Neural progenitor cell (in vitro differentiated cells): Measurements from ENCODE around the gene STBD1. TPM values are rescaled to one million over a fixed set of nuclear protein-coding genes. Genes with fewer than 3 reads are reported as not detected.
"Not testable (repeated sequence)": the region's sequence is repeated elsewhere in the genome, so short reads cannot be mapped to it uniquely, and the experiment has no call there.

Source experiments
- DNase-seq: peaks from one replicate; pipeline ENCODE4 v3.0.0-alpha.2; 2016; ENCODE audit warnings: low spot score
- H2AFZ ChIP-seq: fragments of 200-600 bp; sonication (generic); replicated peaks from 2 replicates; pipeline ENCODE4 v1.6.1; 2016; ENCODE audit warnings: antibody characterized with exemption
- H3F3A ChIP-seq: fragments of 200-600 bp; sonication (generic); 2 replicates; pipeline ENCODE4 v1.6.1; 2016; ENCODE audit warnings: antibody characterized with exemption, low read depth
- H3K27ac ChIP-seq: fragments of 200-600 bp; sonication (generic); 2 replicates; pipeline ENCODE4 v1.5.1; 2016; ENCODE audit warnings: mild to moderate bottlenecking
- H3K27me3 ChIP-seq: fragments of 200-600 bp; sonication (generic); 2 replicates; pipeline ENCODE4 v1.6.1; 2016; ENCODE audit warnings: mild to moderate bottlenecking, moderate library complexity
- H3K36me3 ChIP-seq: fragments of 200-600 bp; sonication (generic); 2 replicates; pipeline ENCODE4 v1.5.1; 2016
- H3K4me1 ChIP-seq: fragments of 200-600 bp; sonication (generic); 2 replicates; pipeline ENCODE4 v1.6.1; 2016; ENCODE audit warnings: mixed run types
- H3K4me2 ChIP-seq: fragments of 200-600 bp; sonication (generic); 2 replicates; pipeline ENCODE4 v1.6.1; 2016
- H3K4me3 ChIP-seq: fragments of 200-600 bp; sonication (generic); 2 replicates; pipeline ENCODE4 v1.5.1; 2016
- H3K79me2 ChIP-seq: fragments of 200-600 bp; sonication (generic); 2 replicates; pipeline ENCODE4 v1.6.1; 2016; ENCODE audit warnings: low read depth
- H3K9ac ChIP-seq: fragments of 200-600 bp; sonication (generic); 2 replicates; pipeline ENCODE4 v1.6.1; 2016
- H3K9me3 ChIP-seq: fragments of 200-600 bp; sonication (generic); 2 replicates; pipeline ENCODE4 v1.5.1; 2016; ENCODE audit warnings: low read depth
- H4K20me1 ChIP-seq: fragments of 200-600 bp; sonication (generic); 2 replicates; pipeline ENCODE4 v1.6.1; 2016; ENCODE audit warnings: low read depth
- H3K27ac Mint-ChIP-seq: 3 replicates; pipeline ENCODE4 v1.8.0; 2021; ENCODE audit warnings: mixed read lengths
- H3K27me3 Mint-ChIP-seq: 2 replicates; pipeline ENCODE4 v1.8.0; 2022; ENCODE audit warnings: low read depth, mild to moderate bottlenecking, inconsistent platforms, moderate library complexity, mixed read lengths; ENCODE audit not compliant: insufficient read depth
- H3K36me3 Mint-ChIP-seq: 3 replicates; pipeline ENCODE4 v1.8.0; 2021; ENCODE audit warnings: mixed read lengths
- H3K4me1 Mint-ChIP-seq: 3 replicates; pipeline ENCODE4 v1.8.0; 2021; ENCODE audit warnings: mixed read lengths
- H3K4me3 Mint-ChIP-seq: 3 replicates; pipeline ENCODE4 v1.8.0; 2021; ENCODE audit warnings: mild to moderate bottlenecking, moderate library complexity, mixed read lengths
- H3K9me3 Mint-ChIP-seq: 3 replicates; pipeline ENCODE4 v1.8.0; 2020; ENCODE audit warnings: mixed read lengths
- CTCF ChIP-seq: fragments of 200-600 bp; sonication (generic); IDR thresholded peaks from 2 replicates; pipeline ENCODE4 v1.5.1; 2017; ENCODE audit warnings: antibody characterized with exemption, mild to moderate bottlenecking
- EZH2 ChIP-seq: fragments of 200-600 bp; sonication (generic); IDR thresholded peaks from 2 replicates; pipeline ENCODE4 v1.6.1; 2017; ENCODE audit warnings: antibody characterized with exemption, mild to moderate bottlenecking, moderate library complexity
- EZH2phosphoT487 ChIP-seq: fragments of 200-600 bp; sonication (generic); IDR thresholded peaks from 2 replicates; pipeline ENCODE4 v1.6.1; 2017; ENCODE audit warnings: antibody characterized with exemption
- total RNA-seq: library from RNA; depleted of rRNA; stranded (reverse); fragments of >200 nt; gene quantifications from 2 replicates; pipeline ENCODE4 v1.2.3, GENCODE V29; 2015; ENCODE audit warnings: low replicate concordance

The STBD1 gene
- total RNA-seq, 1 donor from 2014 or later: 5.4 TPM

DNA sequence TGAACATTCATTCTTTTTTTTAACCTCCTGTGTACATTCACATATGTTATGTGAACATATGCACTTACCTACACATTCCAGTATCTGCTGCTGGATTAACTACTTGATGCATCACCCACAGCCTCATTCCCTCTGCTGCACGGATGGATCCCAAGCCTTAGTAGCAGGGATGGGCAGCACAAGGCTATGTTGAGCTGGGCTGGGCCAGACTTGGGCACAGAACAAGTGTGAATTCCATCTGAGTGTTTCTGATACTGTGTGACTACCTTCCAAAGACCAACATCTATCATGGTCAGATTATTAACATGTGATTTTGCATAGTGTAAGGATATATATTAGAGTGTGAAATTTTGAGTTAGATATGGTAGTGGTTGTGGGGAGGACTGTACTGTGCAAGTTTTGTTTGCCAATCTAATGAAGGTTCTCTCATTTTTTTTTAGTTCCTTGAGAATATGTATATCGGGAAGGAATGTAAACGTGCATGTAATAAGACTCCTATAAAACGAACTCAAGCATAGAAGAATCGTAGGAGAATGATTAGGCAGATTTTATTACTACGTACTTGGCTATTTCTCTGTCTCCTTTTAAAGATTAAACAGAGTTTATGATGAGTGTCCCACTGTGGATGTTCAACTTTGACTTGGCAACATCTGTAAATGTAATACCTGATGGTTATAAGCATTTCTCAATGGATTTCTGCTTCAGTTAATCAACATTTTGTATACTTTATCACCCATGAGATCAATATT lies 23.4 kb upstream of the STBD1 start:
- no peak overlapping the region for H3K4me2 ChIP-seq
- H3K36me3 ChIP-seq: no peaks in the 10 kb centered on the region
- TF ChIP-seq EZH2phosphoT487 (no peak), CTCF (no peak), EZH2 (no peak)
- no peak overlapping the region for H3K9ac ChIP-seq
- peaks cover 24% of the 10 kb centered on the region for H3K9me3 Mint-ChIP-seq
- H3F3A ChIP-seq: no peaks in the 10 kb centered on the region
- peaks cover 7% of the 10 kb centered on the region for H3K27me3 Mint-ChIP-seq
- no peak for DNase-seq
- H3K79me2 ChIP-seq: no peaks in the 10 kb centered on the region
- H2AFZ ChIP-seq: no peak overlapping the region
- no peaks in the 10 kb centered on the region for H4K20me1 ChIP-seq
- no peak overlapping the region for H3K4me3 ChIP-seq
- H3K4me3 Mint-ChIP-seq: no peak overlapping the region
- no peaks in the 10 kb centered on the region for H3K36me3 Mint-ChIP-seq
- H3K9me3 ChIP-seq: peaks cover 2% of the 10 kb centered on the region
- H3K27me3 ChIP-seq: no peaks in the 10 kb centered on the region
- no peaks in the 10 kb centered on the region for H3K4me1 ChIP-seq
- peaks cover 13% of the 10 kb centered on the region for H3K4me1 Mint-ChIP-seq
- H3K27ac Mint-ChIP-seq: no peak overlapping the region
- H3K27ac ChIP-seq: no peak overlapping the region

DNA sequence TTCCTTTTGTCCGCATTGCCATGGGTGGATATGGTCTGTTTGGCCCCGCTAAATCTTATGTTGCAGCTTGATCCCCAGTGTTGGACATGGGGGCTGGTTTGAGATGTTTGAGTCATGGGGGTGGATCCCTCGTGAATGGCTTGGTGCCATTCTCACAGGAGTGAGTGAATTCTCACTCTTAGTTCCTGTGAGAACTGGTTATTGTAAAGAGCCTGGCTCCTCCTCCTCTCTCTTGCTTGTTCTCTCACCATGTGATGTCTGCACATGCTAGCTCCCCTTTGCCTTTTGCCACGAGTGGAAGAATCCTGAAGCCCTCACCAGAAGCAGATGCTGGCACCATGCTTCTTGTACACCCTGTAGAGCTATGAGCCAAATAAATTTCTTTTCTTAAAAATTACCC lies 22.6 kb upstream of the STBD1 start:
- Histone ChIP-seq H4K20me1 (no peaks in the 10 kb centered on the region), H3K9me3 (peaks cover 2% of the 10 kb centered on the region), H3K9ac (no peak overlapping the region), H2AFZ (no peak overlapping the region), H3F3A (no peaks in the 10 kb centered on the region), H3K4me3 (no peak overlapping the region), H3K36me3 (no peaks in the 10 kb centered on the region), H3K27me3 (no peaks in the 10 kb centered on the region), H3K79me2 (no peaks in the 10 kb centered on the region), H3K4me1 (no peaks in the 10 kb centered on the region), H3K4me2 (no peak overlapping the region), H3K27ac (no peak overlapping the region)
- Mint-ChIP-seq H3K27ac (no peak overlapping the region), H3K9me3 (peaks cover 24% of the 10 kb centered on the region), H3K4me3 (no peak overlapping the region), H3K36me3 (no peaks in the 10 kb centered on the region), H3K4me1 (peaks cover 13% of the 10 kb centered on the region), H3K27me3 (peaks cover 7% of the 10 kb centered on the region)
- no peak for DNase-seq
- no peak for TF ChIP-seq EZH2phosphoT487
- TF ChIP-seq CTCF: no peak
- no peak for TF ChIP-seq EZH2

DNA sequence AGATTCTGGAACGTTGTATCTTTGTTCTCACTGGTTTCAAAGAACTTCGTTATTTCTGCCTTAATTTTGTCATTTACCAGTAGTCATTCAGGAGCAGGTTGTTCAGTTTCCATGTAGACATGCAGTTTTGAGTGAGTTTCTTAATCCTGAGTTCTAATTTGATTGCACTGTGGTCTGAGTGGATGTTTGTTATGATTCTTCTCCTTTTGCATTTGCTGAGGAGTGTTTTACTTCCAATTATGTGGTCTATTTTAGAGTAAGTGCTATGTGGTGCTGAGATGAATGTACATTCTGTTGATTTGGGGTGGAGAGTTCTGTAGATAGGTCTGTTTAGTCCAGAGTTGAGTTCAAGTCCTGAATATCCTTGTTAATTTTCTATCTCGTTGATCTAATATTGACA lies 18.7 kb upstream of the STBD1 start:
- H2AFZ ChIP-seq, H3K4me1 Mint-ChIP-seq, H3K4me3 Mint-ChIP-seq, H3K9ac ChIP-seq, H3K27me3 Mint-ChIP-seq, H3F3A ChIP-seq, H4K20me1 ChIP-seq, H3K4me2 ChIP-seq, H3K27me3 ChIP-seq, H3K4me1 ChIP-seq, H3K9me3 ChIP-seq, H3K36me3 ChIP-seq, H3K36me3 Mint-ChIP-seq, H3K4me3 ChIP-seq, H3K79me2 ChIP-seq, H3K27ac ChIP-seq, H3K27ac Mint-ChIP-seq, DNase-seq: not testable (repeated sequence)
- peaks cover 24% of the 10 kb centered on the region for H3K9me3 Mint-ChIP-seq

DNA sequence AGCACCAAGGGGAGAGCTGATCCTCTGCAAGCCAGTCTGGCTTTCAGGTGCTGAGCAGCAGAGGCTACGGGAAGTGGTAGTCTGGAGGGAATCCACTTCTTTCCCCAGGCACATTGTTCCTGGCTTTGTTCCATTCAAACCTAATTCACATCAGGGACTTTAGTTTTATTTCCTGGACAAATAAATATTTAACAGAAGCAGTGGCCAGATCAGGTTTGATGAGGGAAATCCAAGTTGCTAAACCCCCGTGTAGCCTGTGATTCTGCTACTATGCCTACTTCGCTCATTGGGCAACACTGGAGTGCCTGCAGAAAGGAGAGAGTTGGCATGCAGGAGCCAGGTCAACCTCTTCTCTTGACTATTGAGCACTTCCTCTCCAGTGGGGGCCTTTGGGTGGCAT lies 13.8 kb upstream of the STBD1 start:
- Histone ChIP-seq H3F3A (no peaks in the 10 kb centered on the region), H3K27me3 (no peaks in the 10 kb centered on the region), H3K4me1 (no peaks in the 10 kb centered on the region), H3K9ac (no peak overlapping the region), H3K79me2 (no peaks in the 10 kb centered on the region), H3K9me3 (no peaks in the 10 kb centered on the region), H3K4me3 (no peak overlapping the region), H2AFZ (no peak overlapping the region), H3K27ac (no peak overlapping the region), H4K20me1 (no peaks in the 10 kb centered on the region), H3K36me3 (no peaks in the 10 kb centered on the region), H3K4me2 (no peak overlapping the region)
- H3K9me3 Mint-ChIP-seq: peaks cover 16% of the 10 kb centered on the region
- H3K27me3 Mint-ChIP-seq: peaks cover 4% of the 10 kb centered on the region
- peaks cover 3% of the 10 kb centered on the region for H3K36me3 Mint-ChIP-seq
- no peak overlapping the region for H3K27ac Mint-ChIP-seq
- no peak overlapping the region for H3K4me3 Mint-ChIP-seq
- no peaks in the 10 kb centered on the region for H3K4me1 Mint-ChIP-seq
- no peak for DNase-seq
- no peak for TF ChIP-seq CTCF
- TF ChIP-seq EZH2: no peak
- TF ChIP-seq EZH2phosphoT487: no peak
